Activated gamma-delta T cell treated with Interleukin-2 at 50 U/mL for 16 hours (primary cell): ENCODE results near the gene ADCY5.
"Not testable (repeated sequence)": the region's sequence is repeated elsewhere in the genome, so short reads cannot be mapped to it uniquely, and the experiment has no call there.

Experiments
- DNase-seq: peaks from one replicate; pipeline ENCODE4 v3.0.0-alpha.2; 2020

ADCY5 gene

DNA sequence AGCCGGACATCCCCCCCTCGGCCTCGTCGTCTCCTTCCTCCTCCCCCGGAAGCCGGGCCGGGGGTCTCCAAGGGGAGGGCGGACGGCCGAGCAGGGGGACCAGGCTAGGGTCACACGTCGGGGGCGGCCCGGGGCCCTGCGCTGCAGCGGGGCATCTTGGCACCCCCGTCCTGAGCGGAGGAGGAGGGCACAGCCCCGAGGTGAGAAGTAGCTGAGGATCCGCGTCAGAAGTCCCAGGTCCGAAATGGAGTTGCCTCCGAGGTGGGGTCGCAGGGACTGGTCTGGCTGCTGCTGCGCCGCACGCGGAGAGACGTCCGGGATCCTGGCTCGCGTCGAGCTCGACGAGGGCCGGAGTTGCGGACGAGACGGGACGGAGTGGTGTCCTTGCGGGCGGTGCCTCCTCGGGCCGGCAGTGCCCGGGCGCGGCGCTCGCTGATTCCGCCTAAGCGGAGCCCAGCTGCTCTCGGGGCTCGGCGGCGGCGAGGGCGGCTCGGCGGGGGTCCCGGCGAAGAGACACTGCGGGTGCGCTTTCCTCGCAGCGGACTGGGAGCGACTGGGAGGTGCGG lies at the start of gene ADCY5:
TSS of gene ADCY5 (minus strand) at position 555 of the 566 bp plus-strand sequence. CDS start at position 10, 545 bp downstream.
- no peak for DNase-seq

DNA sequence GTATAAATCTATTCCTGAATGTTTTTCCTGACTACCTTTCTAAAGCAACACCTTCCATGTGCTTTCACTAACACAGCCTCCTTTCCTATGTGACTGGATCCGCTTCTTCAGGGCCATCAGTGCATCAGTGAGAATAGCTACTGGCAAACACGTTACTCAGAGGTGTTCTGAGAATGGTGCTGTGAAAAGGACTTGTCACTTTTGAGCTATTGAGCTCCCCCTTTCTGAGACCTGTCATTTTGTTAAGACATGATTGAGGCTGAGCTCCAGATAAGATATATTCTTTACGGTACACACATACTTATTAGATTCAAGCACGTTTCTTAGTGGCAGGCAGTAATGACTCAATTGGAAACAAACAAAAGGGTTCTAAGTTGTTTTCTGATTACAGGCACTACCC lies 45.0 kb upstream of the ADCY5 start:
- no peak for DNase-seq

DNA sequence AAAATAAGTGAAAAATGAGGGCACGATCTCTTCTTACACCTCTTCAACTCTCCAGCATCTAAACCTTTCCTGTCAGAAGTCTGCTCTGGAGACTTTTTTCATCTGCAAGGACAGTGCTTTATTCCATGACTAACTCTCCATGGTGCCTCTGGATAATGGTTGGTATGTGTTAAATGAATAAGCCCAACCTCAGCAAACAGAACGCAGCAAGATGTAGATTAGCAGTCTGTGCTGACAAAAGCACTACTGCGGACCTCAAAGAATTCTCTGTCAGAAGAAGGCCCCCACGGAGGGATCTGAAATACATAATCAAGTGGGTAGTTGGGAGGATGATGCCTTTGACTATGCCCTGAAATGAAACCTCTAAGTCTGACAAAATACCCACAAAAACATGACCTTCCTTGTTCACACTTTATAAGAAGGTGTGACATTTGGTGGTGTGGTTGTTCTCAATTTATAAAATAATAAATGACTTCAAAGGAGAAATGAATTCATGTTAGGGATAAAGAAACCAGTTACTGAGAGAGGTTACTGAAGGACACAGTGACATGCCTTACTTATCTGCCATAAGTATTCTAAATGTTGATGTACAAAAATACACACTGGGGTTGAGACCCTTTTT lies 43.2 kb upstream of the ADCY5 start:
- no peak for DNase-seq

DNA sequence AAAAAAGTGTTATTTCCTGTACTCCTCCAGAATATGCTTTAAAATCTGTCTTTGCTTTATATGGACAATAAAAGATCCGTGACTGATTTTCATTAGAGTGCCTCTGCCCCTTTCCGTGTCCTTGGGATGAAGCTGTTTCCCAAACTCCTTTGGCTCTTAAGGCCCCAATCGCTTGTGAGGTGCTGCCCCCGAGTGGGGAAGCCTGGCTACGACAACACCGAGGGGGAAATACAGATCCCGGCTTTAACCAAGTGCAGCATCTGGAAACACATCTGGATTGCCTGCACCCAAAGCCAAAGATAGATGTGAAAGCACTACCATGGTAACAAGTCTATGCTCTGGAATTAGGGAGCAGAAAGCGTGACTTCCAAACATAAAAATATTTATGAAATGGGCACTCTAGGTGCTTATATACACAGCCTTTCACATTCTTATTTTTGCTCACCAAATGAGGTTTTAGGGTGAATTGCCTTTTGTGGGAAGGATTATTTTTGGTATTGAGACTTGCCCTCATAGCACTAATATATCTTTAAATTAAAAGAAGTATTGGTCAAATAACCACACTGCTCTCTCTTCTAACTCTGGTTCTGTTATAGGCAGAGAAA lies 40.6 kb upstream of the ADCY5 start:
- no peak for DNase-seq

DNA sequence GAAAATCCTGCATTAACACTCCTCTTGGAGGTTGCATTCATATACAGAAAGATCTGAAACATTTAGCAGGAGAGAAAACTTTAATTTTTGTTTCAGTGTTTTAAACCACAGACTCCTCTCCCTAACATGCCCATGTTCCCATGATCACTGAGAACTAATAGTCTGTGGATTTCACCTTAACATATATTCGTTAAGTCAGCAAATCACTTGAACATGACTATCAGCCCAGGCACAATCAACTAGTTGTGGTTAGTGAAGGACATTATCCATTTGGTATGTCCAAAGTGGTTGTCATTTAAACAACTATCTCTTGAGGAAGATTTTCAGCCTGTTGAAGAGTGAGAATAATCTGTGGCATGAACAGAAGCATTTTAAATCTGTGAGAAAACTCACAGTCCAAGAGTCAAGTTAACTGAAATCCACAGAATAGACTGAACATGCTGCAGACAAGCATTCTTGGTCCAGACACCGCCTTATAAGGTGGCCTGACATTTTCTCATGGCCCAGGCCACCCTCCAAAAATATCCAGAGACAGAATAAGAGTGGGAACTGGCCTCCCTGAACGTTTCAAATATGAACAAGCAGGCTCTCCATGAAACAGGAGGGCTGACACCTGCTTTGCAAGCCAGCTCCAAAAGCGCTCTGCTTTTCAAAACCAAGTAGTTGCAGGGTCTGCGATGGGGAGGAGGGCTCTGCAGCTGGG lies 39.9 kb upstream of the ADCY5 start:
- no peak for DNase-seq

DNA sequence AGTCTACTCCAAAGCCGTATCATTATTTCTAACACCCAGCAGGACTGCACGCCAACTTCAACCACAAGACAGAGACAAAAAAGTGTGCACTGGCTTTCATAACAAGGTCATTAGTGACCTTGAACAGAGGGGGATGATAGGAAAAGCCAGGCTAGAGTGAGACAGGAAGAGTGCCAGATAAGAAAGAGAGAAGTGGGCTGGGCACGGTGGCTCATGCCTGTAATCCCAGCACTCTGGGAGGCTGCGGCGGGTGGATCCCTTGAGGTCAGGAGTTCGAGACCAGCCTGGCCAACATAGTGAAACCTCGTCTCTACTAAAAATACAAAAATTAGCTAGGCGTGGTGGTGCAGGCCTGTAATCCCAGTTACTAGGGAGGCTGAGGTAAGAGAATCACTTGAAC lies 38.2 kb upstream of the ADCY5 start:
- DNase-seq: not testable (repeated sequence)

DNA sequence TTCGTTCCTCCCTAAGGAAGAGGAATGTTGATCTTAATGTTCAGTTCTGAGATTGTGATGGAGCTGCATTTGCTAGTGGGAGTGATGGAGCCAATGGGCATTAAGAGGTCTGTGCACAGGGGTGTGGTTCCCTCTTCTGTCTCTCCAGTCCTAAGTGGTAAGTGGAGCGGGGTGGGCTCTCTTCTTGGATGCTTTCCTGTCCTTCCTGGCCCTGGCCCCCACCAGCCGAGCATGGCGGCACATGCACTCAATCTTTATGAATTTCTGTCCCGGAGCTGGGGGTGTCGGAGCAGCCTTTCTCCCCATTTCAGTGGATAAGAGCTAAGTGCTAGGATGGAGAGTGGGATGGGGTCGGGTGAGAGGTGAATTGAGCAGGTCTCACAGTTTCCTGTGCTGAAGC lies 37.6 kb upstream of the ADCY5 start:
- no peak for DNase-seq

DNA sequence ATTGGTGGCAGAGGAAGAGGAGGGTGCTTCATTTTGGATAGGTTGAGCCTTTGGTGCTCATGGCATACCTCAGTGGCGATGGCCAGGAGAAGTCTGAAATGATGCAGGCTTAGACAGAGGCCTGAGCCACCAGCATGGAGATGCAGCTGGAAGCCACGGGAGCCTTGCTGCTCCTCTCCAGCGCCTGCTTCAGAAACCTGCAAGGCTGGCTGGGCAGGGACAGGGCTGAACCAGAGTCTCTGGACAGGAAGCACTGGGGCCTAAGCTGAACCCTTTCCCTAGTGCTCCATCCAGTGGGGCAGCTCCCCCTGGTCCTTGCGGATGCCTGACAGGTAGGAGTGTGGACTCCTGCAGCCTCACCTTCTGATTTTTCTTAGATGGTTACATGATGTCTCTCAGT lies 36.7 kb upstream of the ADCY5 start:
- no peak for DNase-seq

DNA sequence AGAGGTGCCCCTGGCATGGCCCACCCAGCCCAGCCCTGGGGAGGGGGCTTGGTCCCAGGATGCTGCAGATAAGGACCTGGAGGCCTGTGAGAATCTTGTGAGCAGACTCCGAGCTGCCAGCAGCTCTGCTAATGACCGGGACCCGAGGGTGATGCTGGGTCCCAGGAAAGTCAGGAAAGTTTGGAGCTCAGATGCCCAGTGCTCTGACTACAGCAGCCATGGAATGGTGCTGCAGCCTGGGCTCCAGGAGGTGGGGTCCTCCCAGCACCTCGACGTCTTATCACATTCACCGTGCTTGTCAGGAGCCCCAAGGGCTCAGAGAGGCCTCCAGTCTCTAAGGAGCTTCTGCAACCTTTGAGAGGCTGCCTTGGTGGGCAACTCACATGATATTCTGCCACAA lies 34.3 kb upstream of the ADCY5 start:
- no peak for DNase-seq

DNA sequence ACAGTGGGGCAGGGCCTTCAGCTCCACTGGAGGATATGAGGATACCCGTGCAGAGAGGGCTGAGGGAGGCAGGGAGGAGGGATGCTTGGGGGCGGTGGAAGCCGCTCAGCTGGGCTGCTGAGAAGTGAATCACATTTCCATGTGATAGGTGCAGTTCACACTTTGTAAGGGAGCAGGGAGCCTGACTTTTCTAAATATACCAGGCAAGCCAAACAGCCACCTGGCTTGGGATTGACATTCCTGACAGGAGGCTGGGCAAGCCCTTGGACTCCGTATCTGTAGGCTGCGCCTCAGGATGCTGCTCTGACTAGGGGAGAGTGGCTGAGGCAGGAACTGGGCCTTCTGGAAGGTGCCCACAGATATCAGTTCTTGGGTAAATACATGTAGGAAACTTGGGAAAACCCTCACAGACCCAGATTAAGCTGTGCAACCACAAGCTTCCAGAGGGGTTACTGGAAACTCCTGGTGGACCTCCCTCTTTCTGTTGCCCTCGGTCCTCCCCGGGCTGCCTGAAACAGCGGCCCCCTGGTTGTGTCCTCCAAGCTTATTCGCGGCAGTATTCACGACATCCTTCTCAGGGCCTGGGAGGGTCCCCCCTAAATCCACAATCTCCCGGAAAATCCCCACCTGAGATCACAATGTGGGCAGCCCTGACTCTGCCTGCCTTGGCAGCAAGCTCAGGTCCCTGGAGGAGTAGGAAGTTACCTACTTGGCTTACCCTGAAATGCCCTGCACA lies 33.0 kb upstream of the ADCY5 start:
- no peak for DNase-seq

DNA sequence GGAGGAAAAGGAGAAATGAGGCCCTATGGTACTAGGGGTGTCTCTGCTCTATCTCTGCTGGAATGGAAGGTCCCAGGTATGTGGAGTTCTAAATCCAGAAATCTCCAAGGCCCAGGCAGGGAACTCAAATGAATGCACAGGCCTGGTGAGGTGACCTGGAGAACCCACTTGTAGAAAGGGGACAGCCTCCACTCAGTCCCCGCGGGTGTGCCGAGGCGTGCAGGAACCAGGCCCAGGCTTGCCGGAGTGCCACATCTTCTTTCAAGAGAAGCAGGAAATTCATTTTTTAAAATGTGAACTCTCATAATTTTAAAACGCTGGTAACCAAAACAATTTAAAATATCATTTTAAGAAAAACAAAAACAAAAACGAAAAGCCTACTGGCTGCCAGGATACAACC lies 32.2 kb upstream of the ADCY5 start:
- DNase-seq: no peak

DNA sequence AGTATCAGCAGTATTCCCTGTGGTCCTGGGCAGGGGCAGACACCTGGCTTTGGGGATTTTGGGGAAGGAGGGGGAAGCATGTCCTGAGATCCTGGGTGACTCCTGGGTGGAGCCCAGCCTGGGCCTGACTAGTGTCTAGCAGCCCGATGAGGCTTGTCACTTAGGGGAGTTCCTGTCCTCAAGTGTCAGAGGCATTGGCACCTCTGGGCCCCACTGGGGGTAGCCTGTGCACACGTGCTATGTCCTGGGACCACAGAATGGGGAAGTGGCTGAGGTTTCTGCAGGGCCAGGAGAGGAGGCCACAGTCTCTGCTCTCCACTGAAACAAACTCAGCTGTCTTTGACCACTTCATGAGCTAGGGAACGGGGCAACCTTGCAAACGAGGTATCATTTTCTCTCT lies 31.5 kb upstream of the ADCY5 start:
- no peak for DNase-seq

DNA sequence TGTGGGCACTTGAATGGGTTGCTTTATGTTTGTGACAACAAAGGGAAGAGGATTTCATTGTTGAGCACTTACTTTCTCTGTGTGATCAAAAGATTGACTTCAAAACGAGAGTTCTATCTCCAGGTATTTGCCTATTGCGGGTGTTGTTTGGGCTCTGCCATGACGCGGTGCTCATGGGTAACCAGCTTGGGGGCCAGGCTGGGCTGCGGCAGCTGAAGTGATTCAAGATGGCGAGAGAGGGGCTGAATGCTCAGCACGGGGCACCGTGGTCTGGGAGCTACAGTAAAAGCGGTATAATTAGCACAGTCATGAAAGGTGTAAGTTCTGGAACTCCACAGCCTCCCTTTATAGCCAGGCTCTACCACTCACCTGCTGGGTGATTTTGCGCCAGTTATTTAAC lies 31.0 kb upstream of the ADCY5 start:
- DNase-seq: no peak

DNA sequence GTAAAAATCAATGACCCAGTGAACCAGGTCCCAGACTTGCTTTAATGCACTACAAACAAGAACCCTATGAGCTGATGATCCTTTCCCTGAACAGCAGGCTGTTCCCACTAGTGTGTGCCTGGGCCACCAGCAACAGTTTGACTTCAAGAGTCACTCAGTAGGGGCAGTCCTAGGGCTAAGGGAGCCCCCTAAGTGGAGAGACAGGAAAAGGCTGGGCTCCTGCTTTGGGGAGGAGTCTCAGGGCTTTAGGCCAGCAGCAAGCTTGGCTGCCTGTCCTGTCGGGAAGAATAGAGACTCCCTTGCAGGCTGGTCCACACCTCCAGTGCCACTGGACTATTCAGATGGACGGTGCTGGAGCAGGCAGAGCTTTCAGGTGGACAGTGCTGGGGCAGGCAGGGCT lies 29.4 kb upstream of the ADCY5 start:
- no peak for DNase-seq

DNA sequence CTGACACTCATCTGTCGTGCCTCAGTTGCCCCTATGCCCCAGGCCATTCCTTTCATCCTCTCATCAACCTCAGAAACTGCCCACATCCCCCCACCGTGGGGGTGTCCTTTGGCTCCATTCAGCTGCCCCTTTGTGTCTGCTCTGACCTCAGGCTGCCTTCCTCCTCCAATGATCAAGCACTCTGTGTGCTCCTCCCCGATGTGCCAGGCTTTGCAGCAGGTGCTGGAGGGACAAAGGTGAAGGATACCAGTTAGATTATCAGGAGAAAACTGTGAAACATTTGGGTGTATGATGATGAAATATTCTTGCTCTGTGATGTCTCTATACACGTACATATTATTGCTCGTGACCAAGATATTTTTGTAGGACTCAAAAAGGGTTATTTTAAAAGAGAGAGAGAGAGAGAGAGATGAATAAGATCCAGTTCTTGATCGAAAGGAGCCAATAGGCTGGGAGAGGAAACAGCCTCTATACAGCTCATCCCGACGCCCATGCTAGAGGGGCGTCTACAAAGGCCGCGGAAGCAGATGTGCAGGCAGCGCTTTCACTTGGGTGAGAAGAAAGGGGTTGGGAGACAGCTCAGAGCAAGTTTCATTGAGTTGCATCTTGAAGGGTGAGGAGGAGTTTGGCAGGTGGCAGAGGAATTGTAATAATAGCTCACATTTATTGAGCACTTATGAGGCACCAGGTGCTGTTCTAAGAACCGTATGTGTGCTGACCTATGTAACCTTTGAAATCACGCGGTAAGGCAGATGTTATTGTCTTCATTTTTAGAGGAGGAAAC lies 28.3 kb upstream of the ADCY5 start:
- no peak for DNase-seq

DNA sequence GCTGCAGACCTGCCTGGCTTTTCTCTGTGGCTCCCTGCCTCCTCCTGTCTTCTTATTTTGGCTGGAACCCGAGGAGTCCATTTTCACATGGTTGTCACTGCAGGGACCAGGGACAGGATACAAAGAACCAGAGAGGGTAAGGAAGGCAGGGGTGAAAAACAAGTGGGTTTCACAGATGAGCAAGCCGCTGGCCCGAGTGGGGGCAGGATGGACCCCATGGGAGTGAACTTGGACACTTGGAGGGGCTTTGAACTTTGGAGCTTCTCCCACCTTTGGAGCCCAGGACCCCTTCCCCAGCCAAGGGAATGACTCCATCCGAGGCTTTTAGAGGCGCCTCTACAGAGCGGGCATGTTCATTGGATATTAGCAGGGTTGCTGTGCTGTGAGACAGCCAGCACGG lies 26.9 kb upstream of the ADCY5 start:
- no peak for DNase-seq

DNA sequence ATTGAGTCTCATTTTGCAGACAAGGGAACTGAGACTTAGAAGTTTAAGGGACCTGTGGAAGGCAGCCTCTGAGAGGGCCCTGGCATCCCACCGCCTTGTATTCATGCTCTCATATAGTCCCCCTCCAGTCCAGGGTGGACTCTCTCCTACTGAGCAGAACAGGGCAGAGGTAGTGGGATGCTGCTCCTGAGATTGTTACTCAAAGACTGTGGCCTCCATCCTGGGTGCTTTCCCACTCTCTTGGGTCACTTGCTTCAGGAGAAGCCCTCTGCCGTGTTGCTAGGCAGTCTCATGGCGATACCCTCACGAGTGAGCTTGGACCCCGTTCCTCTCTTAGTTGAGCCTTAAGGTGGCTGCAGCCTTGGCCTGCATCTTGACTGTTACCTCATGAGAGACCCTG lies 22.2 kb upstream of the ADCY5 start:
- DNase-seq: no peak

DNA sequence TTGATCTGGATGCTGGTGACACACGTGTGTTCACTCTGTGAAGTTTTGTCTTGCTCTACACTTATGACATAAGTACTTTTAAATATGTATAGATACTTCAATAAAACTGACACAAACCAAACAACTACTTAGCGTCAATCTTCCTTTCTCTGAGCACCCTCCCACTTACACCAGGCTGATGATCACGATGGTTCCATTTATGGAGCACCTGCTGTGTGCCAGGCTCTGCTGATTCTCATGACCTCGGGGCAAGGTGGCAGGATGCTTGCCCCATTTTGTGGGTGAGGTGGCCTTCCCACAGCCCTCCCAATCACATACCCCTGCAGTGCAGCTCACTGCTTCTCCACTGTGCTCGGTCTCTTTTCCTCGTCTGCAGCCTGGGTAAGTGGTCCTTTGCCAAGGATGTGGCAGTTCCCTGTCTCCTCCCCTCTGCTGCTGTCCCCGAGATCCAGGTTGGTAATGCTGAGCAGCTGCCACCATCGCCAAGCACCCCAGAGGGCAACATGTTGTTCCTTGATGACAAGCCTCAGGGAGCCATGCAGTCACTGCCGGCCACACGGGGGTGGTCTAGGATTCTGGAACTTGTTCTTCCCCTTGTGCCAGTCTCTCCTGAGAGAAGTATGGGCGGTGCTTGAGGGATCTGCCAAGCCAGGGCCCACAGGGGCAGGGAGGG lies 20.6 kb upstream of the ADCY5 start:
- no peak for DNase-seq

DNA sequence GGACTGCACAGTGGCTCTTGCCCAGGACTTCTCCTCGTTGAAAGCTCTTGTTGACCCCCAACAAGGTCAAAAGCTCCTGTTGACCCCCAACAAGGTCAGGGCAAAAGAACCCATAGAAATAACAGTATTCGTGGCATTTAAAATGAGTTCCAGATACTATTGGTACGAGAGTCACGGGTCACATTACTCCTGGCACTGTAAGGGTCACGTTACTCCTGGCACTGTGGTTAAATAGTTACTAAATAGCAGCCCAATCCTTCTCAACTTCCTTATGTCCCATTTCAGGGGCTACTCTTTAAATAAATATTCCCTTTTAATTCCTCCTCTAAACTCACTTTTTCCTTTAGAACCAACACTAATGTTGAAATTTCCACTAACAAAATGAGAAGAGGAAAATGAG lies 18.2 kb upstream of the ADCY5 start:
- DNase-seq: no peak

DNA sequence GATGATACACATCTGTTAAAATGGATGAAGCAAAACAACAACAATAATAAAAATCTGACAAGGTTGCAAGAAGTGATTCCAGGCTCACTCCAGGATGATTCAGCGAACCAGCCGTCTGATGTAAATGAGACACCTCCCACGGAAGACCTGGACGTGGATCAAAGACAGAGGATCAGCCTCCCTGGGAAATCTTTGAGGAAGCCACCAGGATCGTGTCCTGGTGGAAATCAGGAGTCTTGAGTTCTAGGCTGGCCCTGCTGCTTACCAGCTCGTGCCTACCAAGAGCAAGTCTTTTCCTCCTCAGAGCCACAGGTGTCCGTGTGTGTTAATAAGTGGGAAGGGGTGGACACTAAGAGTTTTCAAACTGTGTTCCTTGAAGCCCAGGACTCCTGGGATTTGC lies 15.3 kb upstream of the ADCY5 start:
- no peak for DNase-seq

DNA sequence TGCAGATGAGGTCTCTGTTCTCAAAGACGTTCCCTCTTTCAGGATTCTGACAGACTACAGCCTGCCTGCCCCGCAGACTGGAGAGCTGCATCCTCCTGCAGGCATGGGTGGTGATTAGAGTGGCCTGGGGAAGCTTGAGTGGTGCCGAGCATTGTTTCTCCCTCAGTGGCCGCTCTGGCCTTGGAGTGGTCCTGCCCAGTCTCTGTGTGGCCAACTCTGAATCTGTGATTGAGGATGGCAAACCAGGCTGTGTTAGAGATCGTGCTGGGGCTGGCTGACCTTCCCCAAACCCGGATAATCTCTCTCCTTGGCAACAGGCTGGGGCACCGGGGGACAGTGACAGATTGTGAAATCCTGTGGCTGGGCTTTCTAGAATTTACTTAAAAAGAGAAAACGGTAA lies 11.0 kb upstream of the ADCY5 start:
- no peak for DNase-seq

DNA sequence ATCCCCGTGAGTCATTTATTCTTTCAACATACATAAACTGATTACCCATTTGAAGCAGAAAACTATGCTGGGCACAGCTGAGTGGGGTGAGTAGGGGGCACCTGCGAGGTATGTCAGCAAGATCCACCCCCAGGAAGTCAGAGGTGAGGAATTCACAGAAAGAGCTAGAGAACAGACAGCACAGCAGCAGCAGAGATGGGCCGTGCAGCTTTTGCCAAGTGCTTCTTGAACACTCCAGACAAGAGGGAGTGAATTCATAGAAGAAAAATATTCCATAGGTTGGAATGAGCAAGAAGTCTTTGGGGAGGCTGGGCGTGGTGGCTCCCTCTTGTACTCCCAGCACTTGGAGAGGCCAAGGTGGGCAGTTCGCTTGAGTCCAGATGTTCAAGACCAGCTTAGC lies 9.4 kb upstream of the ADCY5 start:
- DNase-seq: no peak
